ENCODE measurements around the gene EPB41L1.

- TF ChIP-seq CTCF (optimal IDR thresholded peaks at IDR 0.05 in 1 of 3, IDR thresholded peaks at IDR 0.05 in 1 of 3, conservative IDR thresholded peaks at IDR 0.05 in 1 of 3; ENCODE audit: extremely low read depth in 1 of 3, insufficient read depth in 2 of 3, low read length in 3 of 3) (no peak), EZH2 (IDR thresholded peaks at IDR 0.05; ENCODE audit: low read length) (no peak)
Measured at GRCh38 chr20:36261389-36262105, 107.0 kb downstream of the EPB41L1 start.
